Stimulated activated CD8-positive, alpha-beta memory T cell treated with anti-CD3 and anti-CD28 coated beads, Interleukin-12 subunit alpha, Interleukin-12 subunit beta, amount 100 ng/mL, for 24 hours (primary cell): Measurements from ENCODE around the gene CD28.
"Not testable (repeated sequence)": the region's sequence is repeated elsewhere in the genome, so short reads cannot be mapped to it uniquely, and the experiment has no call there.

ENCODE experiments used
- DNase-seq: peaks from one replicate; pipeline ENCODE4 v3.0.0-alpha.2; 2020; ENCODE audit errors: extremely low read depth

CD28 gene

DNA sequence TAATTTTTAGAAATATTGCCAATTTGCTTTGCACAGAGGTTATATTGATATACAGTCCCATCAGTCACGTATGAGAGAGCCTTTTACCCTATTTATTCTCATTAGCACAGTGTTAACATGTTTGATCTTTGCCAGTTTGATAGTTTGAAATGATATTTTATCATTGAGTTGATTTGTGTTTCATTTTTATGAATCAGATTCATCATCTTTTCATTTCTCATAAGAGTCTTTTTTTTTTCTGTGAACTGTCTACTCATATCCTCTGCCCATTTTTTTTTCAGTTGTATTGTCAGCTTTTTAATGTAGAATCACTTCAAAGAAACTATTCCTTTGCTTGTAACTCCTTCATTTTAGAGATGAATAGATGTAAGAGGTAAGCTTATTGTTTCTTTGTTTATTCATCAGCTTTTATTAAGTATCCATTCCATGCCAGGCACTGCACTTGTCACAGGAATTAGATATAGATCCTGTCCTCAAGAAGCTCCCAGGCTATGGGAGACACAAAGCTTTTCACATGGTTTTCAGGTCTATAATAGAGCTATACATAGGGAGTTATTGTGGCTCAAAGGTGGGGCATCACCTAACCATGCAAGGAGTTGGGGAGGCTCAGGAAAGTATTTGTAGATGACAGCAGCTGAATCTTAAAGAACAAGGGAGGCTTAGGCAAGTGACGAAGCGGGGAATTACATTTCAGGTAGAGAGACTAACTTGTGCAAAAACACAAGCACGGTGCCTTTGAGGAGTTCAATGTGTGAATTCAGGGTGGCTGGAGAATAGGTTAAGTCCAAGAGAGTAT is 42.1 kb downstream of the CD28 start:
- no peak for DNase-seq

DNA sequence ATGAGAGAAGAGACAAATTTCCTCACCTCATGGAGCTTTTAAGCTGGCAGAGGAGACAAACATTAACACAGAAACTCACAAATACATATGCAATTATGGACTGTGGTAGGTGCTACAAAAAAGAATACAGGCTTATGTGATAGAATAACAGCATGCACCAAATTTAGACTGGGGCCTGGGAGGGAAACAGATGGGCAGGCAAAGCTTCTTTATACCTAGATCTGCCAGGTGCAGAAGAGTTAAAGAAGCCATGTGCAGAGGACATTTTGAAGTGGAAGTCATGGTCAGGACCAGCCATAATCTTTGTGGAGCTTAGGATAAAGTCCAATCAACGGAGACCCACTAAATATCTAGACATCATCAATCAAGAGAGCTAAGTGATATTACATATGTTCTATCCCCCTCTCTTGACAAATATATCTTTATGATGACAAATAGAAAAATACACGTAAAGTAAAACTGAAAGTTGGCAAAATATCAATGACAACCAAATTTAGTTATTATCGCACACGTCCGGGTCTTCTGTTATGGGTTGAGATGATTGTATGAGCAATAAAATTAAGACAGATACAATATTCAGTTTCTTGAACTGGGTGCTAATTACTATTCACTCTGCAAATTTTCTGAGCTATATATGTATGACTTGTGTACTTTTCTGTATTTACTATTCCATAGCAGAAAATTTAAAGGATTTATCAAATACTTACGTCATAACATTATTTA is 44.1 kb downstream of the CD28 start:
- DNase-seq: no peak

DNA sequence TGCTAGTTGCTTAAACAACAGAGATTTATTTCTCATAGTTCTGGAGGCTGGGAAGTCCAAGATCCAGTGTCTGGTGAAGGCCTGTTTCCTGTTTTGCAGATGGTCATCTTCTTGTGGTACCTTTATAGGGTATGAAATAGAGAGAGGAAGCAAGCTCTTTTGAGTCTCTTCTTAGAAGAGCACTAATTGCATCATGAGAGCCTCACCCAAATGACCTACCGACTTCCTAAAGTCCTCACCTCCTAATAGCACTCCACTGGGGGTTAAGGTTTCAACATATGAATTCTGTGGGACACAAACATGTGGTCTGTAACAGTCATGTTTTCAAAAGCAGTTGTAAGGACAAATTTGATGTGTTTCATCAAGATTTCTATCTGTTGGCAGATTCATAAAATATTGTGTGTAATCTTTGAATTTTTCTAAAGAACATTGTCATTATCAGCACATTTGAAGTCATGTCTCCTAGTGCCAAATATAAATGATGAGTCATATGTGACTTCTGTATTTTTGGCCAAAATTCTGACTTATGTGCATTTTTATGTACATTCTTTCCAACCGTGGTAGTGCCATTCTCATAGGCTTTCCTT is 45.3 kb downstream of the CD28 start:
- no peak for DNase-seq

DNA sequence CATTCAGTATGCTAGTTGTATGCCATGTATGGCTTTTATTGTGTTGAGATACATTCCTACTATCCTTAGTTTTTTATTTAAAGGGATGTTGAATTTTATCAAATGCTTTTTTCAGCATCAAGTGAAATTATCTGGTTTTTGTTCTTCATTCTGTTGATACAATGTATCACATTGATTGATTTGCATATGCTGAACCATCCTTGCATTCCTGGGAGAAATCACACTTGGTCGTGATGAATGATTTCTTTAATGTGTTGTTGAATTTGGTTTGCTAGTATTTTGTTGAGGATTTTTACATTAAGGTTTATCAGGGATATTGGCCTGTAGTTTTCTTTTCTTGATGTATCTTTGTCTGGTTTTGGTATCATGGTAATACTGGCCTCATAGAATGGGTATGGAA is 49.7 kb downstream of the CD28 start:
- no peak for DNase-seq

DNA sequence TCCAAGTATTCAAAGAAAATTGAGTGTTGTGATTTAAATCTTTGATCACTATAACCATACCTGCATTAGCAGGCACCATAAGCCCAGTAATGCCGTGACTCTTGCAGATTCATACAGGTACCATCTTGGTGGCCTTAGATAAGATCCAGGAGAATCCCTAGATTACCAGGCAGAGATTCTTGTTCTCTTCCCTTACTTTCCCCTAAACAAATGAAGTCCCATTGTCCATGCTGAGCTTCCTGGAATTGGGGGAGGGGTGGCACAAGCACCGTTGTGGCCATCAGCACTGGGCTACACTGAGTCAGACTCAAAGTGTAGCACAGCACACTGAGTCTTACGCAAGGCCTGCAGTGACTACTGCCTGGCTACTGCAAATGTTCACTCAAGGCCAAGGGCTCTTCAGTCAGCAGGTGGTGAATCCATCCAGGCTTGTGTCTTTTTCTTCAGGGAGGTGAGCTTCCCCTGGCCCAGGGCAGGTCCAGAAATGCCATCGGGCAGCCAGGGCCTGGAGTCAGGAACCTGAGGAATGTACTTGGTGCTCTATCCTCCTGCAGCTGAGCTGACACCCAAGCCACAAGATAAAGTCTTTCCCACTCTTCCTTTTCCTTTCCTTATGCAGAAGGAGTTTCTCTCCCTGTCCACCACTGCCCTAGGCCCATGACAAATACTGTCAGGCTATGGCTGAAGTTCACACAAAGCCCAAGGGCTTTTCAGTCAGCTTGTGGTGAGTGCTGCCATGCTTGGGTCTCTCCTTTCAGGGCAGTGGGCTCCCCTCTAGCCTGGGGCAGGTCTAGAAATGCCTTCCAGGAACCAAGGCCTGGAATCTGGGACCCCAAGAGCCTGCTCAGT is 52.6 kb downstream of the CD28 start:
- DNase-seq: no peak

DNA sequence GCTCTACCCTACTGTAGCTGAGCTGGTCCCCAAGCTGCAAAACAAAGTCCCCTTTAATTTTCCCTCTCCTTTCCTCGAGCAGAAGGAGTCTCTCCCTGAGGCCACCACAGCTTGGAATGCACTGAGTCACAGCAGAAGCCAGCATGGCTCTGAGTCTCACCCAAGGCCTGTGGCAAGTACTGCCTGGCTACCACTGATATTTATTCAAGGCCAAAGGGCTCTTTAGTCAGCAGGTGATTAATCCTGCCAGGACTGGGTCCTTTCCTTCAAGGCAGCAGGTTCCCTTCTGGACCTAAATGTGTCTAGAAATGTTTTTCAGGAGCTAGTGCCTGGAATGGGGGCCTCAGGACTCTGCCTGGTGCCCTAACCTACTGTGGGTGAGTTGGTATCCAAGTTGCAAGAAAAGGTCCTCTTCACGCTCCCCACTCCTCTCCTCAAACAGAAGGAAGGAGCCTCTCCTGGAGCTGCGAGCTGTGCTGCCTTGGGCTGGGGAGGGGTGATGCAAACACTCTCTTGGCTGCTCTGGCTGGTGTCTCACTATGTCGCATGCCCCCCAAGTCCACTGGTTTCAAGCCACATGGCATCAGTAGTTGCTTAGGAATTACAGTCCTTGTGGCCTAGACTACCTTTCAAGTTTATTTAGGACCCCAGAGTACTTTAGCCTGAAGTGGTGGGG is 53.4 kb downstream of the CD28 start:
- DNase-seq: no peak

DNA sequence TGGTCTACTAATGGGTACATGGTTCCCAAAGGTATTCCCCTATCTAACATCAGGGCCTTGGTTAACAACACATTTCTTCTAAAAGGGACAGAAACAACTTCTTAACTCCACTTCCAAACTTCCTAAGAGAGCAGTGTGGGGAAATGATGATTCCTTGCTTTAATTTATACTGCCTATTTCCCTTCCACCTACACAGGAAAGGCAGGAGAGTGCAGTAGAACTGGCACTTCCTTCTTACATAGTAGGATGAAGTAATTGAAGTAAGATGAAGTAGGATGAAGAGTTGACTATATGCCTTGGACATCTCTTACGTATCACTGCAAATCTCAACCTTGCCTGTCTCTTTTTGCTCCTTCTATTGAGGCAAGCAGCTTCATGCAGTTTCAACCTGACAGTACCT is 54.7 kb downstream of the CD28 start:
- DNase-seq: no peak

DNA sequence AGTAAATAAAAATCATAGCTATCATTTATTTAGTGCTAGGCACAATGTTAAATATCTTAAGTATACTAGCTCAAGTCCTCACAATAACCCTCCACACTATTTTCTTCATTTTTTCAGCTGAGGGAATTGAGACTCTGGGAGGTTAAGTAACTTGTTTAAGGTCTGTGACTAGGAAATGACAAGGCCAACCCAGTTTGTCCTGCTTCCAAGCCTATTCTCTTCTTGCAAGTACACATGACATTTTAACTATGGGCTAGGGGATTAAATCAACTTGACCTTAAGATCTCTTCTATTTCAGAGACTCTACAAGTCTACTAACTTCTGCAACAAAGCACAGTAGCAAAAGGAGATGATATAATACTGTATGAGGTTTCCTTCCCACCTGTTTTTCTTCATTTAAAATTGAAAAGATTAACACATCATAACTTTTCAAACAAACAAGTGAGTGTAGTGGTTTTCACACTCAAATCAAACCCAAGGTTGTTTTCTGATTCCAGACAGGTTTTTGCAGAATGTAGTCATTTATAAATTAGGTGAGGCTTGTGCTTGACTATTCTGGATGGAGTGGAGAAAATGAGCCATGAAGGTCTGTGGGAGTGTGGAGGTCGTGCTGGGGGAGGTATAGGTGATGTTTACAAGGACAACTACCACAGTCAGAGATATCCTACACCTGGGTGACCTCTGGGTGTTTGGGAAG is 57.0 kb downstream of the CD28 start:
- no peak for DNase-seq

DNA sequence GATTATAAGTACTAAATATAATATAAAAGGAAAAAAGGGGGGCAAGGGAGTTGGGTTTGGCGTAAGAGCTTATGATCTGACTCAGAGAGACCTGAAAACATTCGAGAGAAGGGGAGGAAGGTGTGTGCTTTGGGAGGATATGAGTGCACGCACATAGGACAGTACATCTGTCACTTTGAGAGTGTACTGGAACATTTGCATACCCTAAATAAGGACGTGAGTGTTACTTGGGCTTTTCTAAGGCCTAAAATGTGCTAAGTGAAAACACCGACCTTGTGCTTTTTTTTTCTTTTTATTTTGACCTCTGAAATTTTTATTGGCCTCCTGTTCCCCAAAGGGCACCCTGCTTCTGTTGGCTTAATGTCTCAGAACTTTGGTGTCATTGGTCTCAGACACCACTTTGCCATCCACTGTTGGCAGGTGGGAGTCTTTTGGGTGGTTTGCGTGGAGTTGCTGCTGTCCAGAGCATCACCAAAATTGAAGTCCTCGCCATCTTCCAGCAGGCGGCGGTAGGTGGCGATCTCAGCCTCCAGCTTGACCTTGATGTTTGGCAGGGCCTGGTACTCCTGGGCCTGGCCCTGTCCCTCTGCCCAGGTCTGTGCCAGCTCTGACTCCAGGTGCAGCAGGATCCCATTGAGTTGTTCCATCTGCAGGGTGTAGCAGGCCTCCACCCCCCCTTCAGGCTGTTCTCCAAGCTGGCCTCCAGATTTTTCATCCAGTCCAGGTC is 57.7 kb downstream of the CD28 start:
- DNase-seq: no peak

DNA sequence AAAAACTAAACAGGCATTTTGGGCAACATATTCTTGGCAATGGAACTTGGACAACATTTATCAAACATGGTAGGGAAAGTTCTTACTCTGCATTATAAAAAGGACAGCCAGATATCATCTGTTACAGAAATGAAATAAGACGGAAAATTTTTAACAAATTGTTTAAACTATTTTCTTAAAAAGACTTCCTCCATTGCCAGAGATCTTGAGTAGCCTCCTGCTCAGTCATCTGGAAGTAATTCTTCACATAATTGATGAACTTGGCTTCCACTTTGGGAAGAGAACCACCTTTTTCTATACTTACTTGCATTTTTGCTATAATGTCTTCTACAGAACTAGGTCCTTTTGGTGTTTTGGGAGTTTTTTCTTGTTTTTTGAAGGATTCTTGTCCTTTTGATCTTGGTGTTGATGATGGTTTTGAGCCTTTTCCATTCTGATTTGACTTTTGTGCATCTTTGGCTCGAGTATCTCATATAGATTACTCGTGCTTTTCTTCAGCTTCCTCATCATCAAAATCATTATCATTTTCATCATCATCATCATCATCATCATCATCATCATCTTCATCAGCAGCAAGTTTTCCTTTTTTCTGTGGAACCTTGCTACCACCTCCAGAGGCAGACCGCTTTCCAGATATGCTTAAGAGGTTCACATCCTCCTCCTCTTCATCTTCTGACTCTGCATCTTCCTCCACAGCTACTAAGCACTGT is 66.2 kb downstream of the CD28 start:
- DNase-seq: no peak

DNA sequence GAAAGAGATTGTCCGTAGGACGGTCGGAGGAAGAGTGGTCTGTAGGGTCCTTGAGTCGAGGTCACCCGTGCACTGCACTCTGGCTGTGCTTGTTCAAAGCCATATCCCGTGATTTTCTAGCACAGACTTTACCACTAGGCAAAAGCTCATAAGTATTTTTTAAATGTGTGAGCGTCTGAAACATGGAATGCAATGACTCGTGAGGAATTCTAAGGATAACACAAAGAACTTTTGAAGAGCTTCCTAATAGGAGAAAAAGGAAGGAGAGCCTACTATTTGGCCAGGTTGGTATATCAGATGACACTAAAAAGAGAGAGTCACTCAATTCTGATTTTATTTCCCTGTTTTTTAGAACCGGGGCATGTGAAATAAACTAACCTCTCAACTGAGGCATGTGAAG is 68.3 kb downstream of the CD28 start:
- no peak for DNase-seq

DNA sequence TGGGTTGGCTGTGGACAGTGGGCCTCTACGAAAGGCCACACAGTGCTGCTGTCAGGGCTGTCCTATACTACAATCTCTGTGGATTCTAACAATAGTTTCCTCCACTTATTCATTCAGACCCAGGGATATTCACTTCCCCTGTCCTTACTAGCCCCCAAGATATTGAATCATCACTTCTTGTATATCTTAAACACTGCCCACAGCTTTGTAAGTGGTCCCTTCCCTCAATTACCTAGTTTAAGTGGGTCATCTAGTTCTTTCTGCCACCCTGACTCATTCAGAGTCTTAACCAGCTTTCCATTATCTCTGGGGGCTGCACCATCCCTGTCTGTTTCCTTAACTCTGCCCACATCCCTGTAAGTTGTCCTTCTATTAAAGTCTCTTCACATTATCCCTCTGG is 69.2 kb downstream of the CD28 start:
- no peak for DNase-seq

DNA sequence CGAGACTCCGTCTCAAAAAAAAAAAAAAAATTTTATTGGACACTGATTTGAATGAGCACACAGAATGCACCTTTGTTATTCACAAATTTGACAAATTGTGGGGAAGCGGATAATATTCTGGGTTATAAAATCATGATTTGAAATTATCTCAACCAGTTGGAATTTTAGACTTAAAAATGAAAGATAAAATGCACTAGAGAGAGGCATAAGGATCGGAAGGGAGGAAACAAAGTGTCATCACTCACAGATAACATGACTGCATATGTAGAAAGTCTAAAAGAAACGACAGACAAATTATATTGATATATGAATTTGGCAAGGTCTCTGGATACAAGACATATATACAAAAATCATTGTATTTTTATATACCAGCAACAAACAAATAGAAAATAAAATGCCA is 70.6 kb downstream of the CD28 start:
- DNase-seq: no peak

DNA sequence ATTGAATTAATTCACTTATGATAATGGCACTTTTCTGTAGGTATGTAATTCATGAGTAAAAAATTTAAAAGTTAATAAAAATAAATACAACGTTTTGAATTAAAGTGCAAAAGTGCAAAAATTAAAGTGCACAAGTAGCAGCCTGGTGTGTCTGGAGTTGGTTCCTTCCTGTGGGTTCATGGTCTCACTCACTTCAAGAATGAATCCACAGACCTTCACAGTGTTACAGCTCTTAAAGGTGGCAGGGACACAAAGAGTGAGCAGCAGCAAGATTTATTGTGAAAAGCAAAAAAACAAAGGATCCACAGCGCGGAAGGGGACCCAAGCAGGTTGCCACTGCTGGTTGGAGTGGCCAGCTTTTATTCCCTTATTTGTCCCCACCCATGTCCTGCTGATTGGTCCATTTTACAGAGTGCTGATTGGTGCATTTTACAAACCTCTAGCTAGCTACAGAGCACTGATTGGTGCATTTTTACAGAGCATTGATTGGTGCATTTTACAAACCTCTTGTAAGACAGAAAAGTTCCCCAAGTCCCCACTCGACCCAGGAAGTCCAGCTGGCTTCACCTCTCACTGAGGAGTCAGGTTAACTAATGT is 73.1 kb downstream of the CD28 start:
- not testable (repeated sequence) for DNase-seq

DNA sequence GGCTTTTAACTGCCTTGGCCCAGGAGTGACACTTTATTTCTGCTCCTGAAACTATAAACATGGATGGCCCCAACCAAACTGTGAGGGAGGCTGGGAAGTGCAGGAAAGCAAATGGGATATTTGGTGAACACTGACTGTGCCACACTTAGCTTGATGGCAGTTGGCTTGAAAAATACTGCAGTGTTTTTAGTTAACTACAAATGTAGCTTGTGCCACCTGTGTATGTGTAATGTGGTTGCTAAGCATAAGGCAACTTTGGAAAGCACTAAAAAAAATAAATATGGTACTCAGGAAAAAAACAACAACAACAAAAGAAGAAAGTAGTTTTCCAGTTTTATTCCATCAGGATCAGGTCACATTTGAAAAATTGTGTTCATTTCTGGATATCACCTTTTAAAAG is 73.8 kb downstream of the CD28 start:
- DNase-seq: no peak

DNA sequence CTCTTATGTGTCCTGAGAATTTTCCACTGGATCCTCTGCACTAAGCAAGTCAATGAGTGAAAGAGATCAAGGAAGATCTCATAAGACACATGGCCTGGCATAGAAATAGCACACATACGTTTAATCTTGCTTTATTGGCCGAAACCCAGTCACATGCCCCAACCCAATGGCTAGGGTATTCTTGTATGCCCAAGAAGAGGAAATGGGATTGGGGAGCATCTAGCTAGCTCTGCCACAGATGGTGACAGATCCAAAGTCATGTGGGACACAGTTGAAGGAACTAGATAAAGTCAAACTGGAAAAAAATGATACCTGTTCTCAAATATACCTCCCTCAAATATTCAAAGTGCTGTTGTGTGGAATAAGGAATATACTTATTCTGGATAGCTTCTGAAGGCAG is 74.7 kb downstream of the CD28 start:
- DNase-seq: no peak

DNA sequence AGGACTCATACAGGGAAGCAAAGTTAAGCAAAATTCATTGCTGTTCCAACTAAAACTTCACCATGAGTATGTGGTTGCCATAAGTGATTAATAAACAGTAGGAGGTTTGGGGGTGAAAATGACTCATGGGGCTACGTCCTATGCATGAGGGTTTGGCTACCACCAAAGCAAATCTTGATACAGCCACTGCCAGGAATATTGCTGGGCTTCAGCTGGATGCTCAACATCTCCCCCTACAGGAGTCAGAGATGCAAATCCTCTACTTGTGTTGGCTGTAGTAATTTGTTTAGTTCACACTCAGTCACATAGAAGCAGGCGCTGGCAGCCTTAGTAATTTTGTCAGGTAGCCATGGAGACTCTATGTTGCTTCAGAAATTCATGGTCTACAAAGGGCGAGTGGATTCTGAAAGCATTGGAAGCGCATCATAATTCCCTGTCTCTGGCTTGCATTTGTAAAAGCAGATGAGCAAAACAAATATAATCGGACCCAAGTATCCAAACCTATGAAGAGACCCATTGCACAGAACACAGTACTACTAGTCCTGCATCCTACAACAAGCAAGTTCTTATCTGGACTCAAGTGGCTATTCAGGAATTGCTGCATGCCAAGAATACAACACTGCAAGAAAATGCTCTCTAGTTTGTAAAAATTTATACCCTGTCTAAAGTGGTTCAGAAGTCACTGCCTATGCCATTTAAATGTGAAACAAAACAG is 76.0 kb downstream of the CD28 start:
- DNase-seq: peak; percentile 42

DNA sequence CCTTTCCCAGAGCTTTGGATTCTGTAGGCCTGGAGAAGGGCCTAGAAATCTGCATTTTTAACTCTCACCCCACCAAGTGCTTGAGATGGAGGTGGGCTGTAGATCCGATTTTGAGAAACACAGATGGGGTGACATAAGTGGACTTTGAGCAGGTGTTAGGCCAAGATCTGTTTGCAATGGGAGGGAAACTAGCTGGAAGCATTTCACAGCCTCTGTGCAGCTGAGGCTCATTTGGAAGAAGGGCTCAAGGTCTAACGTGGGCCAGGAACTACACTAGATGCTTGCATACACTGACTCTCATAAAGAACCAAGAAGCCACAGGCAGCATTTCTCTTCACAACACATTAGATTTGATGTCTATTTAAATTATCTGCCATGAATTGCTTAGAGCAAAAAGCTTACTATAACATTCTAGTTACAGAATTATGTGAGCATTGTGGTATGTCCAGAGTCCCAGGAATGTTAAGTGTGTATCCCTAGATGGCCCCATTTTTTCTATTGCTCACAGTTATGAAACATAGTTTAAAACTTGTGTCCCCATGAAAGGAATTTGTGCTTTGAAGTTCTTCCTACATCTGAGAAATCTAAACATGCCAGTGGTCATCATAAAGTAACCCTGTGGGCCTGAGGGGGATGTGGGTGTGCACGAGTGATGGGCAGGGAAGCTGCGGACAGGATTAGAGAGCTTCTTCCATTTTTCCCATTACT is 77.2 kb downstream of the CD28 start:
- no peak for DNase-seq
